ENCODE data around the gene BRPF3.

The BRPF3 gene

GRCh38 chr6:36272234-36272633 is 75.7 kb downstream of the BRPF3 start:
- DNase-seq, result no peak

GRCh38 chr6:36273067-36273466 is 76.5 kb downstream of the BRPF3 start:
- DNase-seq, result no peak

- no peak for DNase-seq
Observed at GRCh38 chr6:36273802-36274514, 77.4 kb downstream of the BRPF3 start.

GRCh38 chr6:36276581-36277536 is 80.3 kb downstream of the BRPF3 start:
- no peak for DNase-seq

- no peak for DNase-seq
Observed at GRCh38 chr6:36277946-36278470, 81.5 kb downstream of the BRPF3 start.

- DNase-seq, result no peak
Observed at GRCh38 chr6:36280467-36280866, 83.9 kb downstream of the BRPF3 start.

GRCh38 chr6:36280983-36281382 is 84.4 kb downstream of the BRPF3 start:
- no peak for DNase-seq

Measured in GOT3 (cell line).